Activated naive CD8-positive, alpha-beta T cell (primary cell): ENCODE measurements around the gene TRIO.
A peak's percentile ranks its signal among the peaks of the same experiment; 100 is the strongest.
"Not testable (repeated sequence)": the region's sequence is repeated elsewhere in the genome, so short reads cannot be mapped to it uniquely, and the experiment has no call there.

Source experiments
- H3K27ac Mint-ChIP-seq: one replicate; pipeline ENCODE4 v1.8.0; 2021; ENCODE audit warnings: mixed read lengths
- H3K27me3 Mint-ChIP-seq: one replicate; pipeline ENCODE4 v1.8.0; 2021; ENCODE audit warnings: mixed read lengths
- H3K36me3 Mint-ChIP-seq: one replicate; pipeline ENCODE4 v1.8.0; 2021; ENCODE audit warnings: mixed read lengths
- H3K4me1 Mint-ChIP-seq: one replicate; pipeline ENCODE4 v1.8.0; 2021; ENCODE audit warnings: low read depth, mixed read lengths
- H3K4me3 Mint-ChIP-seq: one replicate; pipeline ENCODE4 v1.8.0; 2021; ENCODE audit warnings: mild to moderate bottlenecking, mixed read lengths
- H3K9me3 Mint-ChIP-seq: one replicate; pipeline ENCODE4 v1.8.0; 2021; ENCODE audit warnings: low read depth, mixed read lengths

The TRIO gene

GRCh38 chr5:14432931-14433589 is 289.9 kb downstream of the TRIO start:
- H3K36me3 Mint-ChIP-seq = peaks cover 4% of the 10 kb centered on the region
- H3K4me3 Mint-ChIP-seq = no peak overlapping the region
- peaks cover 9% of the 10 kb centered on the region for H3K4me1 Mint-ChIP-seq
- peaks cover under 1% of the 10 kb centered on the region for H3K27me3 Mint-ChIP-seq
- H3K27ac Mint-ChIP-seq = no peak overlapping the region
- no peaks in the 10 kb centered on the region for H3K9me3 Mint-ChIP-seq

- H3K27me3 Mint-ChIP-seq = peaks cover 1% of the 10 kb centered on the region
- no peak overlapping the region for H3K4me3 Mint-ChIP-seq
- peaks cover 15% of the 10 kb centered on the region for H3K4me1 Mint-ChIP-seq
- no peaks in the 10 kb centered on the region for H3K9me3 Mint-ChIP-seq
- H3K27ac Mint-ChIP-seq = no peak overlapping the region
- peaks cover 4% of the 10 kb centered on the region for H3K36me3 Mint-ChIP-seq
These were observed 292.3 kb downstream of the TRIO start for GRCh38 chr5:14435481-14435880.

GRCh38 chr5:14436122-14436521 is 293.0 kb downstream of the TRIO start:
- not testable (repeated sequence) for H3K4me3 Mint-ChIP-seq, H3K27ac Mint-ChIP-seq, H3K36me3 Mint-ChIP-seq, H3K27me3 Mint-ChIP-seq, H3K9me3 Mint-ChIP-seq
- H3K4me1 Mint-ChIP-seq = peaks cover 15% of the 10 kb centered on the region

GRCh38 chr5:14436801-14437542 is 293.8 kb downstream of the TRIO start:
- Mint-ChIP-seq H3K9me3 (no peaks in the 10 kb centered on the region), H3K36me3 (peaks cover 4% of the 10 kb centered on the region), H3K4me3 (no peak overlapping the region), H3K27ac (no peak overlapping the region), H3K27me3 (peaks cover 1% of the 10 kb centered on the region), H3K4me1 (peaks cover 15% of the 10 kb centered on the region)

GRCh38 chr5:14438195-14438606 is 295.1 kb downstream of the TRIO start:
- Mint-ChIP-seq H3K4me3 (peak overlapping the region; percentile 30), H3K9me3 (no peaks in the 10 kb centered on the region), H3K36me3 (peaks cover 4% of the 10 kb centered on the region), H3K27me3 (peaks cover 1% of the 10 kb centered on the region), H3K27ac (peak overlapping the region; percentile 86), H3K4me1 (peaks cover 15% of the 10 kb centered on the region)

- Mint-ChIP-seq H3K27ac (no peak overlapping the region), H3K4me1 (peaks cover 15% of the 10 kb centered on the region), H3K36me3 (peaks cover 4% of the 10 kb centered on the region), H3K9me3 (no peaks in the 10 kb centered on the region), H3K4me3 (no peak overlapping the region), H3K27me3 (peaks cover 1% of the 10 kb centered on the region)
These were observed 296.1 kb downstream of the TRIO start for GRCh38 chr5:14439087-14439871.

GRCh38 chr5:14440223-14440581 is 297.1 kb downstream of the TRIO start:
- Mint-ChIP-seq H3K4me3 (no peak overlapping the region), H3K4me1 (peaks cover 15% of the 10 kb centered on the region), H3K9me3 (no peaks in the 10 kb centered on the region), H3K27ac (no peak overlapping the region), H3K36me3 (peaks cover 2% of the 10 kb centered on the region), H3K27me3 (peaks cover 1% of the 10 kb centered on the region)

- Mint-ChIP-seq H3K36me3 (no peaks in the 10 kb centered on the region), H3K27me3 (peaks cover 1% of the 10 kb centered on the region), H3K4me3 (no peak overlapping the region), H3K9me3 (no peaks in the 10 kb centered on the region), H3K27ac (no peak overlapping the region), H3K4me1 (peaks cover 15% of the 10 kb centered on the region)
These were observed 297.7 kb downstream of the TRIO start for GRCh38 chr5:14440582-14441431.

- Mint-ChIP-seq H3K4me3 (no peak overlapping the region), H3K27ac (no peak overlapping the region), H3K36me3 (no peaks in the 10 kb centered on the region), H3K4me1 (peaks cover 15% of the 10 kb centered on the region), H3K9me3 (no peaks in the 10 kb centered on the region), H3K27me3 (peaks cover 1% of the 10 kb centered on the region)
These were observed 298.5 kb downstream of the TRIO start for GRCh38 chr5:14441641-14442040.

GRCh38 chr5:14442536-14442935 is 299.4 kb downstream of the TRIO start:
- Mint-ChIP-seq H3K4me3 (no peak overlapping the region), H3K9me3 (no peaks in the 10 kb centered on the region), H3K27ac (no peak overlapping the region), H3K36me3 (no peaks in the 10 kb centered on the region), H3K27me3 (peaks cover 1% of the 10 kb centered on the region), H3K4me1 (peaks cover 11% of the 10 kb centered on the region)

GRCh38 chr5:14443671-14444093 is 300.5 kb downstream of the TRIO start:
- H3K9me3 Mint-ChIP-seq = no peaks in the 10 kb centered on the region
- H3K27ac Mint-ChIP-seq = no peak overlapping the region
- no peaks in the 10 kb centered on the region for H3K27me3 Mint-ChIP-seq
- H3K4me3 Mint-ChIP-seq = no peak overlapping the region
- H3K36me3 Mint-ChIP-seq = no peaks in the 10 kb centered on the region
- peaks cover under 1% of the 10 kb centered on the region for H3K4me1 Mint-ChIP-seq

GRCh38 chr5:14444161-14444560 is 301.0 kb downstream of the TRIO start:
- Mint-ChIP-seq H3K9me3 (no peaks in the 10 kb centered on the region), H3K4me1 (no peaks in the 10 kb centered on the region), H3K27ac (no peak overlapping the region), H3K36me3 (no peaks in the 10 kb centered on the region), H3K4me3 (no peak overlapping the region), H3K27me3 (no peaks in the 10 kb centered on the region)

- H3K27ac Mint-ChIP-seq = no peak overlapping the region
- no peaks in the 10 kb centered on the region for H3K36me3 Mint-ChIP-seq
- no peaks in the 10 kb centered on the region for H3K9me3 Mint-ChIP-seq
- no peaks in the 10 kb centered on the region for H3K4me1 Mint-ChIP-seq
- no peaks in the 10 kb centered on the region for H3K27me3 Mint-ChIP-seq
- H3K4me3 Mint-ChIP-seq = no peak overlapping the region
These were observed 301.9 kb downstream of the TRIO start for GRCh38 chr5:14445013-14445412.

- Mint-ChIP-seq H3K9me3 (no peaks in the 10 kb centered on the region), H3K27me3 (no peaks in the 10 kb centered on the region), H3K27ac (no peak overlapping the region), H3K4me1 (no peaks in the 10 kb centered on the region), H3K36me3 (peaks cover 2% of the 10 kb centered on the region), H3K4me3 (no peak overlapping the region)
These were observed 302.6 kb downstream of the TRIO start for GRCh38 chr5:14445576-14446290.
